ENCODE results near the gene PTDSS2. TPM values are rescaled to one million over a fixed set of nuclear protein-coding genes. Genes with fewer than 3 reads are reported as not detected.

The PTDSS2 gene
- total RNA-seq, 1 donor from 2014 or later = 25.5 TPM

GRCh38 chr11:494761-495536 lies 44.9 kb downstream of the PTDSS2 start:
- ATAC-seq (ENCODE audit: poor library complexity) (no peak), DNase-seq (no peak)
- intact Hi-C loops (cut with DNase I) = no loop called here

DNA sequence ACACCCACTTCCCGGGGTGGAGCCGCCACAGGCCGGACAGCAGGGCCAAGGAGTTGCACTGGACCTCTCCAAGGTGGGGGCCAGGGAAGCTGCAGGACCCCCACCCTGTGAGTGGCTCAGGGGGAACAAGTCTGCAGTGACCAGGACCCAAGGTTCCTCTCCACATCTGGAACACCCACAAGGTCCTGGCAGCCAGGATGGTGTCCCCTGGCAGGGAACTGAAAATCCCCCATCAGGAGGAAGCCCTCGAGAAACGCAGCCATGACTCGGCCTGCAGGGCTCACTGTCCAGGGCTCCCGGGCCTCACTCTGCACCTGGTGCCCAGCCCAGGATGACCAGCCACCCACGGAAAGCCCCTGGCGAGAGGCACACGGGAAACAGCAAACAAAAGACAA lies 45.5 kb downstream of the PTDSS2 start:
- DNase-seq (no peak), ATAC-seq (ENCODE audit: poor library complexity) (no peak)
- intact Hi-C loops (cut with DNase I) = no loop called here

DNA sequence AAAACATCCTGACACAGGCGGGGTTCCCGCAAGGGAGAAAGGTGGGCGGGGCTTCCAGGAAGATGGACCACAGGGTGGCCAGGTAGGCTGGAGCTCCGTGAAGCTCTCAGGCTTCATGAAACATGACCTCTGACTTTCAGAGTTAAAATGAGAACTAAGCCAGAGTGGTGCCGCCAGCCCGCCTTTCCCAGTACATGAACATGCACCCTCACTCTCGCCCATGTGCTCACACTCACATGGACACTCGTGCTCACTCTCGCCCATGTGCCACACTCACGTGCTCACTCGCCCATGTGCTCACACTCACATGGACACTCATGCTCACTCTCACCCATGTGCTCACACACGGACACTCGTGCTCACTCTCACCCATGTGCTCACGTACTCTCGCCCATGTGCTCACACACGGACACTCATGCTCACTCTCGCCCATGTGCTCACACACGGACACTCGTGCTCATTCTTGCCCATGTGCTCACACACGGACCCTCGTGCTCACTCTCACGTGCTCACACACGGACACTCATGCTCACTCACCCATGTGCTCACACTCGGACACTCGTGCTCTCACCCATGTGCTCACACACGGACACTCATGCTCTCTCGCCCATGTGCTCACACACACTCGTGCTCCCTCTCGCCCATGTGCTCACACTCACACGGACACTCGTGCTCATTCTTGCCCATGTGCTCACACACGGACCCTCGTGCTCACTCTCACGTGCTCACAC lies 46.9 kb downstream of the PTDSS2 start:
- intact Hi-C loops (cut with DNase I) = no loop called here
- DNase-seq (no peak), ATAC-seq (ENCODE audit: poor library complexity) (no peak)

DNA sequence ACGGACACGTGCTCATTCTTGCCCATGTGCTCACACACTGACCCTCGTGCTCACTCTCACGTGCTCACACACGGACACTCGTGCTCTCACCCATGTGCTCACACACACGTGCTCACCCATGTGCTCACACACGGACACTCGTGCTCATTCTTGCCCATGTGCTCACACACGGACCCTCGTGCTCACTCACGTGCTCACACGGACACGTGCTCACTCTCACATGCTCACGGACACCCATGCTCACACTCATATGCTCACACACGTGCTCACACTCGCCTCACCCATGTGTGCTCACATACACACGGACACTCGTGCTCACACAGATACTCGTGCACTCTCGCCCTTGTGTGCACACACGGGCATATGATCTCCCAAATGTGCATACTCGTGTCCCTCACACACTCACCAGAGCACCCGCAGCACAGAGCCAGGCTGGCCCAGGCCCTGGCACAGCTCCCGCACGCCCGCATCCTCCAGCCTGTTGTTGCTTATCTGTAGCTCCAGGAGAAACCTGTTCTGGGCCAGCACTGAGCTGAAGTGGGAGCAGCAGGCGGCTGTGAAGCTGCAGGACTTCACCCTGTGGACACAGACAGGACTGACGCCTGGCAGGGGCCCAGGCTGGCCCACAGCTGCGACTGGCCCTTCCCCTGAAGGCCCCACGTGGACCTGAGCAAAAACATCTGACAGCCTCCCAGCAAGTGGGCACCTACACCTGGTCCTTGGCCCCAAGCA lies 47.7 kb downstream of the PTDSS2 start:
- intact Hi-C loops (cut with DNase I) = no loop called here
- DNase-seq (peak; percentile 76), ATAC-seq (ENCODE audit: poor library complexity) (peak; percentile 53)

DNA sequence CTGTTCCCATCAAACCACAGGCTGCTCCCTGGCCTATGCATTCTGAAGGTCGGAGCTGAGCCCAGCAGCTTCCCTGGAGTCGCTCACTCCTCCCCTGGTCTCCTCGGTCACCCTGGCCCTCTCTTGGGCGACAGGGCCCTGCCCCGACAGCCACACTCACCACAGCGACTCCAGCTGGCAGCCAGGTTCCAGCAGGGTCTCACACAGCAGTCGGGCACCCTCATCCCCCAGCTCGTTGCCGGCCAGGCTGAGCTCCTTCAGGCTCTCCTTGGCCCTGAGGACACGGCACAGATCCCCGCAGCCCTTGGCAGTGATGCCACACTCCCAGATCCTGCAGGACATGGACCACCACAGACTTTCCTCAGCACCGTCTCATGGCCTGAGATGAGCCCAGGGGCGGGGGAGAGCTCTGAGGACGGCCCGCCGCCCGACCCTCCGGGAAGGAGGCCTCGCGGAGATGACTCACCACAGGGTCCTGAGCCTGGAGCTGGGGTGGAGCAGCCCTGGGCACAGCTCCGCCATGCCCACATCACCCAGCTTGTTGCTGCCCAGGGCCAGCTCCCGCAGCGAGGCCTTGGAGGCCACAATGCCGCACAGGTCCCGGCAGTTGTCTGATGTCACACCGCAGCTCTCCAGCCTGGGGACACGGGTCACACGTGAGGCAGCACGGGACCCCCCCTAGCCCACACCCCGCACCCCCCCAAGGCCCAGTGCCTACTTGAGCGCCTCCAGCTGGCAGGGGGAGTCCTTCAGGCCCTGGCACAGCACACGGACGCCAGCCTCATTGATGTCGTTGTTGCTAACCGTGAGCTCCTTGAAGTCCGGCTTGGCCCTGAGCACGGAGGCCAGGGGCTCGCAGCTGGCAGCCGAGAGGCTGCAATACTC lies 48.5 kb downstream of the PTDSS2 start:
- intact Hi-C loops (cut with DNase I) = no loop called here
- ATAC-seq (ENCODE audit: poor library complexity) (no peak), DNase-seq (no peak)

- ATAC-seq (ENCODE audit: poor library complexity) (no peak), DNase-seq (no peak)
- intact Hi-C loops (cut with DNase I) = loop anchor here (5.0 kb wide), 1 partner anchor 47 kb away; the partner anchor contains the start of gene PTDSS2
These were observed 49.4 kb downstream of the PTDSS2 start for GRCh38 chr11:499201-500076.

GRCh38 chr11:501001-501682 lies 51.1 kb downstream of the PTDSS2 start:
- DNase-seq (no peak), ATAC-seq (ENCODE audit: poor library complexity) (peak; percentile 21)
- intact Hi-C loops (cut with DNase I) = loop anchor here (5.0 kb wide), 1 partner anchor 49 kb away; the partner anchor contains the start of gene PTDSS2

DNA sequence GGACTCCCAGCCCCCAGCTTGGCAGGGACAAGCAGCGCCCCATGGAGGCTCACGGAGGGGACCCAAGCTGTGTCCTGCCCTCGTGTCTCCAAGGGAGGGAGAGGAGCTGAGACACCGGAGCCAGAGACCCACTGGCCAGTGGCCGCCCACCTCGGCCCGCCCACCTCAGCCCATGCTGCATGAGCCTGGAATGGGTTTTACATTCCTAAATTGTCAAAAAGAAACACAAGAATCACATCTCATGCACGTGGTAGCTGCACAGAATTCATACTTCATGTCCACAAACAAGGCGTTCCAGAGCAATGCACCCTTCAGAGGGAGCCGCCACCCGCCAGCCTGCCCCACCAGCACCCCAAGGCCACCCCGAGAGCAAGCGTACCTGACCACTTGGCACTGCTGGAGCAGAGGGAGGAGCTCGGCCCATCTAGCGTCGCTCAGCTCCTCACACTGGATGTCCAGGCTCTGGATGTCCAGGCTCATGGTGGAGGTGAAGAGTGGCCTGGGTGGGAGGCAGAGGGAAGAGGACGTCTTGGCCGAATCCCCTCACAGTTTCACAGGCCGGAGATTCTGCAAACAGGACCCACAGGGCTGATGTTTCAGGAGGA lies 51.7 kb downstream of the PTDSS2 start:
- ATAC-seq (ENCODE audit: poor library complexity) = no peak
- intact Hi-C loops (cut with DNase I) = loop anchor here (5.0 kb wide), 1 partner anchor 49 kb away; the partner anchor contains the start of gene PTDSS2
- no peak for DNase-seq

DNA sequence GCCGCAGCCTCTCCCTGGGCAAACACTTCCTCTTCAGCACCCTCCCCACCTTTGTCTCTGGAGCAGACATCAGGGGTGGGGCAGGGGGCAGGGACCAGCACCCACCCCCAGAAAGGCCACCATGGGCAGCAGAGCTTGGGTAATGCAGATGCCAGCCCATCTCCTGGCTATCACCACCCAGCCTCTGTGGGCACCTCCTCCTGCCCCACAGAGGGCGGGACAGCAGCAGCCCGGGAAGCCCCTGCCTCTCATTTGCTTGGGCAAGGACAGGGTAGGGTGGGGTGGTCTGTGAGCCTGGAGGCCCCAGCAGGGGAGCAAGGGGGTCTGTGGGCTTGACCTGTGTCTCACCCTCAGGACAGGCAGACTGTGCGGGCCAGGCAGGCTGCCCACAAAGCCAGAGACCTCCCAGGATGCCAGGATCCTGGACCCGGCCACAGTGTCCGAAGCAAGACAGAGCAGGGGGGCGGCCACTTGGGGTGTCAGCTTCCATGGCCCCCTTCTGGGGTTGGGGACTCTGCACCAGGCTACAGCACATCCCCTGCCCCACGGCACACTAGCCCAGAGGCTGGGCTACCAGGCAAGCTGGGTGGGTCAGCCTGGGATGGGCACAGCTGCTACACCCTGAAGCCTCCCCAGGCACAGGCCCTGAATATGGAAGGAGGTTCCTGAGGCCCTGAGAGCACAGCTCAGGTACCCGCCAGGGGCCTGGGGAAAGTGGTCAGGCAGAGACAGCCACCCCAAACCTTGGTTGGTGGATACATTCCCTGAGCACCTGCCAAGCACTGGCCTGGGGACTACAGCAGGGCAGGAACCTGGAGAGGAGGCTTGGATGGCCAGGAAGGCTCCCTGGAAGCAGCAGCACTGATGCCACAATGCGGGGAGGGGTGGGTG lies 52.5 kb downstream of the PTDSS2 start:
- ATAC-seq (ENCODE audit: poor library complexity) (no peak), DNase-seq (no peak)
- intact Hi-C loops (cut with DNase I) = loop anchor here (5.0 kb wide), 1 partner anchor 50 kb away; the partner anchor contains the start of gene PTDSS2

- ATAC-seq (ENCODE audit: poor library complexity) (no peak), DNase-seq (peak; percentile 78)
- intact Hi-C loops (cut with DNase I) = loop anchor here (5.0 kb wide), 1 partner anchor 51 kb away; the partner anchor contains the start of gene PTDSS2
These were observed 53.3 kb downstream of the PTDSS2 start for GRCh38 chr11:503179-503981.

DNA sequence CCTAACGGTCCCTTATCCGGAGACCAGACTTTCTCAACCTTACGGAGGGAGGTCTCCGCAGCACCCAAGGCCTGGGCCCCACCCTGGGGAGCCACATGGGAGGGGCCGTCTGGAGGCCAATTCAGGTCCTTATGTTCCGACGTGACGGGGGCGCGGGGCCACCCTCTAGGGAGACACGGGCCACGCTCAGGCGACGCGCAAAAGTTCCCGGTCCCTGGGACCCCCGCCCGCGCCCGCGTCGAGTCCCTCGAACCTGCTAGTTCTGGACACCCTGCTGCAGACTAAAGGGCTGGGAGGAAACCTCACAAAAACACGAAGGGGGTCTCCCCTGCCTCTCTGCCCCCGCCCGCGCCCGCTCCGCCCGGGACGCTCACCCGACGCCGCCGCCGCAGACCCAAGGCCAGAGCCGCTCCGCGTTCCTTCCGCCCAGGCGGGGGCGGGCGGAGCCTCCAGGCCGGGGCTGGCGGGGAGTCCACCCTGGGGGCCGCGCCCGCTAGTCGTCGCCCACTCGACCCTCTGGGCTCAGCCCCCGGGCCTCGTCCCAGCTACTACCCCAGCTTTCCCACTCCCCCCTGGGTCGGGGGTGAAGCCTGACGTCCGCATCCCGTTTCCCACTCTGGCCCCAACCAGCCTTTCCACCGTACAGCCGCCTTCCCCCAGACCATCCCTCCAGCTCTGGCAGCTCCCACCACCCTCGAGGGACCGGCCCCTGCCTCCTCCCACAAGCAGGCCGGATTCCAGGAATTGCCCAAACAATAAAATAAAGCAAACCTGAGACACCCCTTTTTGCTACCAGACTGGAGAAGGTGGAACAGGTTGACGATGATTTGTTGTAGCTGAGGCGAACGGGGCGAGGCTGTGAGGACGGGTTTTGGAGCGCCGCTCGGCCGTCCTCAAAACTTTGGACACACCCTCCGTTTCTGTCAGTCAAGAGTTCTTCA lies 54.2 kb downstream of the PTDSS2 start:
- peak; percentile 73 for DNase-seq
- intact Hi-C loops (cut with DNase I) = loop anchor here (5.0 kb wide), 1 partner anchor 52 kb away; the partner anchor contains the start of gene PTDSS2
- ATAC-seq (ENCODE audit: poor library complexity) = no peak

DNA sequence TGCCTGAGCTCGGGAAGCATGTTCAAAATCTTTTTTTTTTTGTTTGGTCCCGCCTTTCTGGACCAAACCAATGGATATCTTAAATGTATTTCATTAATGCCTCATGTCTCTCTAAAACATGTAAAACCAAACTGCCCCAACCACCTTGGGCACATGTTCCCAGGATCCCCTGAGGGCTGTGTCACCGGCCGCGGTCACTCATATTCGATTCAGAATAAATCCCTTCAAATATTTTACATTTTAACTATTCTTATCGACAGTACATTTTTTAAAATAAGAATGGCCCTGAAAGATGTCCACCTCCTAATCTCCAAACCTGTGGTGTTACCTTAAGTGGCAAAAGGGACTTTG lies 54.9 kb downstream of the PTDSS2 start:
- no peak for ATAC-seq (ENCODE audit: poor library complexity)
- intact Hi-C loops (cut with DNase I) = loop anchor here (5.0 kb wide), 1 partner anchor 53 kb away; the partner anchor contains the start of gene PTDSS2

GRCh38 chr11:506238-506994 lies 56.3 kb downstream of the PTDSS2 start:
- intact Hi-C loops (cut with DNase I) = no loop called here
- peak; percentile 87 for ATAC-seq (ENCODE audit: poor library complexity)
- DNase-seq = peak; percentile 98

More for the DNA sequence above, 54.9 kb downstream of the PTDSS2 start:
- DNase-seq = no peak
